ENCODE measurements around the gene GZMM. TPM values are rescaled to one million over a fixed set of nuclear protein-coding genes. Genes with fewer than 3 reads are reported as not detected.

Gene GZMM
- total and polyA plus RNA-seq, 4 donors, result 0.74 to 3.0 (median 2.5) TPM

GRCh38 chr19:495402-496111 lies 48.3 kb upstream of the GZMM start:
- WGBS, 2 donors, result 19 to 25% methylated on average over 32 of the region's 32 CpGs
- no peaks in the 10 kb centered on the region for H3K36me3 ChIP-seq (ENCODE audit: control insufficient read depth in 4 of 4, insufficient read depth in 4 of 4, low read length in 4 of 4)
- H3K9ac ChIP-seq (ENCODE audit: insufficient read depth in 1 of 2, low read length in 2 of 2), result no peak overlapping the region
- no peak for ATAC-seq (ENCODE audit: insufficient read depth, low FRiP score)
- peaks cover 0 to 7% (median 0%) of the 10 kb centered on the region in 5 donors for H3K4me1 ChIP-seq (ENCODE audit: control insufficient read depth in 5 of 5, insufficient read depth in 5 of 5, low read length in 5 of 5)
- no peak overlapping the region for H3K4me3 ChIP-seq
- DNase-seq, result peak; percentile 28 to 50 (median 44)
- H3K9me3 ChIP-seq (ENCODE audit: control insufficient read depth in 4 of 4, insufficient read depth in 3 of 4, low read length in 3 of 4), result peaks cover 0 to 3% (median 0%) of the 10 kb centered on the region in 4 donors
- H3K27me3 ChIP-seq (ENCODE audit: control insufficient read depth in 3 of 3, insufficient read depth in 3 of 3, low read length in 2 of 3), result peaks cover 0 to 29% (median 13%) of the 10 kb centered on the region in 3 donors
- TF ChIP-seq CTCF (IDR thresholded peaks at IDR 0.05; ENCODE audit: control extremely low read depth, extremely low read depth), result peak; percentile 19
- no peak overlapping the region for H3K27ac ChIP-seq (ENCODE audit: low read depth in 1 of 2, low read length in 1 of 2)

GRCh38 chr19:496112-496665 lies 47.7 kb upstream of the GZMM start, which contains the start of gene MADCAM1:
Gene MADCAM1 (plus strand): TSS chr19:496486. CDS start chr19:496500, 14 bp downstream.
- ATAC-seq (ENCODE audit: insufficient read depth, low FRiP score) (no peak), DNase-seq (no peak)
- Histone ChIP-seq H3K36me3 (ENCODE audit: control insufficient read depth in 4 of 4, insufficient read depth in 4 of 4, low read length in 4 of 4) (no peaks in the 10 kb centered on the region), H3K4me3 (no peak within 1 kb of the TSS), H3K9me3 (ENCODE audit: control insufficient read depth in 4 of 4, insufficient read depth in 3 of 4, low read length in 3 of 4) (peaks cover 0 to 3% (median 0%) of the 10 kb centered on the region in 4 donors), H3K9ac (ENCODE audit: insufficient read depth in 1 of 2, low read length in 2 of 2) (no peak within 1 kb of the TSS), H3K4me1 (ENCODE audit: control insufficient read depth in 5 of 5, insufficient read depth in 5 of 5, low read length in 5 of 5) (peaks cover 0 to 7% (median 0%) of the 10 kb centered on the region in 5 donors), H3K27me3 (ENCODE audit: control insufficient read depth in 3 of 3, insufficient read depth in 3 of 3, low read length in 2 of 3) (peaks cover 0 to 29% (median 13%) of the 10 kb centered on the region in 3 donors), H3K27ac (ENCODE audit: low read depth in 1 of 2, low read length in 1 of 2) (no peak within 1 kb of the TSS)
- WGBS, 2 donors, result 7 to 10% methylated on average over 30 to 33 of the region's 33 CpGs
- no peak for TF ChIP-seq CTCF (IDR thresholded peaks at IDR 0.05; ENCODE audit: control extremely low read depth, extremely low read depth)

- Histone ChIP-seq H3K9ac (ENCODE audit: insufficient read depth in 1 of 2, low read length in 2 of 2) (no peak overlapping the region), H3K4me1 (ENCODE audit: control insufficient read depth in 5 of 5, insufficient read depth in 5 of 5, low read length in 5 of 5) (peaks cover 0 to 7% (median 0%) of the 10 kb centered on the region in 5 donors), H3K36me3 (ENCODE audit: control insufficient read depth in 4 of 4, insufficient read depth in 4 of 4, low read length in 4 of 4) (no peaks in the 10 kb centered on the region), H3K4me3 (no peak overlapping the region), H3K27ac (ENCODE audit: low read depth in 1 of 2, low read length in 1 of 2) (no peak overlapping the region), H3K9me3 (ENCODE audit: control insufficient read depth in 4 of 4, insufficient read depth in 3 of 4, low read length in 3 of 4) (peaks cover 0 to 3% (median 0%) of the 10 kb centered on the region in 4 donors), H3K27me3 (ENCODE audit: control insufficient read depth in 3 of 3, insufficient read depth in 3 of 3, low read length in 2 of 3) (peaks cover 0 to 29% (median 13%) of the 10 kb centered on the region in 3 donors)
- 7% methylated on average over 16 to 18 of the region's 18 CpGs for WGBS, 2 donors
- no peak for TF ChIP-seq CTCF (IDR thresholded peaks at IDR 0.05; ENCODE audit: control extremely low read depth, extremely low read depth)
- no peak for DNase-seq
- ATAC-seq (ENCODE audit: insufficient read depth, low FRiP score), result no peak
Observed at GRCh38 chr19:496986-497385, 46.9 kb upstream of the GZMM start.

Measured in lung (tissue), 12 donors.